Endothelial cell of umbilical vein (primary cell): ENCODE measurements around the gene NUTM2A.
"Not testable (repeated sequence)": the region's sequence is repeated elsewhere in the genome, so short reads cannot be mapped to it uniquely, and the experiment has no call there.

Experiments
- CTCF ChIP-seq, 2 donors: IDR thresholded peaks; 1 replicate in 1 of 2; 2 replicates in 1 of 2; pipeline ENCODE4 v1.5.1; 2011; ENCODE audit warnings: low read length in 2 of 2, mild to moderate bottlenecking in 2 of 2, moderate library complexity in 2 of 2, control low read depth in 1 of 2, inconsistent platforms in 1 of 2, low read depth in 1 of 2; ENCODE audit not compliant: insufficient read depth in 1 of 2; ENCODE audit errors: extremely low read depth in 1 of 2
- EZH2 ChIP-seq: IDR thresholded peaks from 2 replicates; pipeline ENCODE4 v1.6.1; 2012; ENCODE audit warnings: borderline replicate concordance, low read depth, mild to moderate bottlenecking, moderate library complexity, low read length, inconsistent platforms; ENCODE audit not compliant: severe bottlenecking
- MAX ChIP-seq: IDR thresholded peaks from 2 replicates; pipeline ENCODE4 v1.6.1; 2011; ENCODE audit not compliant: insufficient read depth, insufficient read length
- POLR2A ChIP-seq: IDR thresholded peaks from 2 replicates; pipeline ENCODE4 v1.6.1; 2012; ENCODE audit warnings: low read depth, mild to moderate bottlenecking, control low read depth, low read length
- POLR2AphosphoS5 ChIP-seq: IDR thresholded peaks from 2 replicates; pipeline ENCODE4 v1.6.1; 2012; ENCODE audit warnings: low read depth, mild to moderate bottlenecking, control low read depth, low read length, moderate library complexity; ENCODE audit not compliant: insufficient read depth

- not testable (repeated sequence) for TF ChIP-seq CTCF (IDR thresholded peaks at IDR 0.05; ENCODE audit: extremely low read depth in 1 of 2, insufficient read depth in 1 of 2, low read depth in 1 of 2, low read length in 2 of 2); POLR2A; EZH2; POLR2AphosphoS5; MAX
These were observed 5.9 kb upstream of the NUTM2A start for GRCh38 chr10:87219370-87219769.
